Brain pericyte (primary cell): ENCODE measurements around the gene MYPN.
A peak's percentile ranks its signal among the peaks of the same experiment; 100 is the strongest.

Experiments
- DNase-seq: peaks from one replicate; pipeline ENCODE4 v3.0.0-alpha.2; 2012; ENCODE audit warnings: low read depth, low spot score

The MYPN gene

DNA sequence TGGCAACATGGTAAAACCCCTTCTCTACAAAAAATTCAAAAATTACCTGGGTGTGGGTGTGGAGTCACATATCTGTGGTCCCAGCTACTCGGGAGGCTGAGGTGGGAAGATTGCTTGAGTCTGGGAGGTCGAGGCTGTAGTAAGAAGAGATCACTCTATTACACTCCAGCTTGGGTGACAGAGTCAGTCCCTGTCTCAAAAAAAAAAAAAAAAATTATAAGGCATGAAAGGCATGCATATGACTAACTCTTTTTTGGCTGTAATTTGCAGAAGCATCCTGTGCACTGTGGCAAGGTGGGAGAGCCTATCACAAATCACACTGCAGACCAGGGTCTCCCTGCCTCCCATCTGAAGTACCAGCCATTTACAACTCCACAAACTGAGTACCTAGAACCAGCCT, 14.1 kb upstream of the MYPN start:
- no peak for DNase-seq

DNA sequence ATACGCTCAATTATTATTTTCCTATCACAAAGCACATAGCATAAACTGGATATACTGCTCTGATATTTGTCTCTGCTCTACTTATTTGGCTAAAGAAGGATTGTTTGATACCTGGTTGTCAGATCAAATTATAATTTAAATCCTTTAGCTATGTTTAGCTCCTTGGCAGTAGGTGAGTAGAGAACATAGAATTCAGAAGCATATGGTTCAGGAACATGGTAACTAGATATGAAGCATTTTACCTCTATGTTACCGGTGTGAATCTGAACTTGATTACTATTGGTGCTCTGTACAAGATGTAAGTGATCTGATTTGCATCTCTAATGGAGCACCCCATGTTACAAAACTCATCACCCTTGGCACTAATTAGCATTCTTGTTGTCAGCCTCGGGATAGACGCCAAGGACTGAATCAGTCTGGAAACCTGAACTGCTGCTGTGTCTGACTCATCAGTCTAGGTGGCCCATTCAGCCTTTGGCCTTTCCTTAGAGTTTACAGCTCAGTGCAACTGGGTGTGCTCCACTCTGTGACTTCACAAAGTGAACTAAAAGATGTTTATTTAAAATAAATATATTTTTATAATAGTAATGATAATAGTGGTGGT, 12.3 kb upstream of the MYPN start:
- no peak for DNase-seq

DNA sequence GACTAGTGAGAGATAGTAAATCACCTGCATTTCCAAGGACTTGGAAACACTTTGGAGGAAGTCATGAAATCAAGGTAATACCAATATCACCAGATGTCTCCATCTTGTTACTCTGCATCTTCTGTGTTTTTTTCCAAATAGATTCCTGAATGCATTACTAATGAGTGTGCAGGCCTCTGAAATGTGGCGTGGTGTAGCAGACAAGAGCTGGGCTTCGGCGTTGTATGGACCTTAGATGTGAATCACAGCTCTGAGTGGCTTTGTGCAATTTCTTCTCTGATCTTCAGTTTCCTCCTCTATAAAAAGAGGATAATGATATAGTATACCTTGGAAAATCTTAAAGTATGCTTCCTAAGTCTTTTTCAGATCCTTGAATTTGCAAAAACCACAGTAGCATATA, 9.6 kb upstream of the MYPN start:
- DNase-seq = no peak

DNA sequence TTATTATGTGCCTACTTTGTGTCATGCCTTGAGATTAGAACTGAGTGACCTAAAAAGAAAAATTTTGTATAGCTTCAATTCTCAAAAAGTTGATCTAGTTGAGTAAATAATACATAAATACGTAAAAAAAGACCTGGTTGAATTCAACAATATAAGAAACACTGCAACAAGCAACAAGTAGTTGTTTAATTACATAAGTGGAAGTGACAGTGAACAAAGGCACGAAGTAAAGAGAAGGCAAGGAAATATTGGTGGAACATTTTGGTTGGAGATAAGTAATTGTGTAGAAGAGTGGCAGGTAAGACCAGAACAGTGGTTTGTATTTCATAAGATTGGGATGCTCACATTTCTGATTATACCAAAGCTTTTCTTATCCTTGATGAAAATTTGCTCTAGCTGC, 8.2 kb upstream of the MYPN start:
- no peak for DNase-seq

DNA sequence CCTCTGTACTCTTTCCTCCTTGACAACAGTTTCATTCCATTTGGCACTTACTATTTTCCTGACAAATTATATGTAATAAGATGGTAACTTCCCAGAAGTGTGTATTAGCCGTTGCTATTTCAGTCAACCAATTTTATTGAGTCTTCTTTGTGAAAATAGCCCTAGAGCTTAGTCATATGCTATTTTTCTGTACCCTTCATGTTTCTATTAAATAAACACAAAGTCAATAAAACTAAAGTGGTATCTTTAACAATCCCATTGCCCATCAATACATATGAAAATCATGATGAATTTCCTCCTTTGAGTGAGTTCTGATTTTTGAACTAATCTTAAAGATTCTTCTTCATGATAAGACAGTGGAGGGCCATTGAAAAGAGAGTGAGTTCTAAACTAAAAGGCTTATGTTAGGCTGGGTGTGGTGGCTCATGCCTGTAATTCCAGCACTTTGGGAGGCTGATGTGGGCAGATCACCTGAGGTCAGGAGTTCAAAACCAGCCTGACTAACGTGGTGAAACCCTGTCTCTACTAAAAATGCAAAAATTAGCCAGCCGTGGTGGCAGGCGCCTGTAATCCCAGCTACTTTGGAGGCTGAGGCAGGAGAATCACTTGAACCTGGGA, 5.9 kb upstream of the MYPN start:
- no peak for DNase-seq

DNA sequence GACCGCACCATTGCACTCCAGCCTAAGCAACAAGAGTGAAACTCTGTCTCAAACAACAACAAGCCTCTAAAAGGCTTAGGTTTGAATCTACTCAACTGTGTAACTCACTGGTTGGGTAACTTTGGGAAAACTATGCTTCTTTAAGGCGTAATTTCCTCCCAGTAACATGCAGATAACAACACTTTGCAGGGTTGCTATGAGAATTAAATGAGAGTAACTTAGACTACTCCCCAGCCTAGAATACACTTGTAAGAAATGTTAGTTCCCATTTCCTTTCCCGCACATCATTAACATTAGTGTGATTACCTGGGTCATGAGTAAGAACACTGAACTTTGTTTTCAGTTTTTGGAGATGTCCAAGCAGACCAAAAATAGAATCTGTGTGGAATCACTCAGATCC, 5.4 kb upstream of the MYPN start:
- DNase-seq = no peak

DNA sequence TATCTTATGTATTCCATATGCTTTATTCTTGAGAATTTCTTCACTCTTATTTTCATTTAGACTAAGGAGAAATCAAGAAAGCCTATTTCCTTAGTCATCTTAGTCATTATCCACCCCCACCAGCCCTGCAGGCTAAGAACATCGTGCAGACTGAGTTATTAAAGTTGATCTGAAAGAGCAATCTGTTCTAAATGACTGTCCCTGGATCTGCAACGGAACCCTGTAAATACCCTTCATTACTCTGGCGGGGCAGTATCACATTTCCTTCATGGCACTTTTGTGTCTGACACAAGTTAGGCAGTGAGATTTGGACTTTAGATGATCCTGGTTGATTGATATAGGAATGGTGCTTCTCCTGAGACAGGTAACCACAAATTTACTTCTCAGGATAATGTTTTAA, 3.5 kb upstream of the MYPN start:
- no peak for DNase-seq

DNA sequence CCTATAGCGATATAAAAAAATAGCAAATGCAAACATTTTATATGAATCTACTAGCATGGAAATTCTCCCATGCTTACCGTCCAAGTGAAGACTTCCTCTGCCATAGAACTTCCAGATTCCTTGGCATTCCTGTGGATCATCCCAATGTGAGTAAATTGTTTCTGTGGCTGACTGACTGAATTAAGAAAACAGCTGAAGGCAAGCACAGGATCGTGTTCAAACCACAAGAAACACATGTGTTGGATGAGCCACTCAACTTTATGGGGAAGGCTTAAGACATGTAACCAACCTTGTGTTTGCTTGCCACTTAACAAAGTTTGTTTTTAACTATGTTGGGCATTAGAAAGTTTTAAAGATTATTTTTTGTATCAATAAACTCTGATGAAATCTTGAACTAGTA, 2.6 kb upstream of the MYPN start:
- DNase-seq = peak; percentile 39

DNA sequence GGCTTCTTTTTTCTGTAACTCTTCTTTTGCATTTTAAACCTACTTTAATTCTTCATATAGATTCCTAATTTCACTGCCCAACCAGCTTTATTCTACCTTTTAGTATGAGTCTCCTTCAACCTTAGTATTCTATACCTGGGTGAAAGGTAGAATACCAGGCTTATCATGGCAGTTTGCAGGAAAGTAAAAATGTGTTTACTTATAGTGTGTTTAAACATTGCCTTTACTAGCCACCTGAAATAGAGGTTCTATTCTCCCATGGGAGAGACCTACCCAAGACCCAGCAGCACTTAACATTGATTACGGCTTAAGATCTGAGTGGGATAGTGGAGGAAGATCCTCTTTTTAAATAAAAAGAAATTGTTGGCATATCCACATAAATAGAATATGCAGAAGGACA, 1.6 kb upstream of the MYPN start:
- DNase-seq = no peak

DNA sequence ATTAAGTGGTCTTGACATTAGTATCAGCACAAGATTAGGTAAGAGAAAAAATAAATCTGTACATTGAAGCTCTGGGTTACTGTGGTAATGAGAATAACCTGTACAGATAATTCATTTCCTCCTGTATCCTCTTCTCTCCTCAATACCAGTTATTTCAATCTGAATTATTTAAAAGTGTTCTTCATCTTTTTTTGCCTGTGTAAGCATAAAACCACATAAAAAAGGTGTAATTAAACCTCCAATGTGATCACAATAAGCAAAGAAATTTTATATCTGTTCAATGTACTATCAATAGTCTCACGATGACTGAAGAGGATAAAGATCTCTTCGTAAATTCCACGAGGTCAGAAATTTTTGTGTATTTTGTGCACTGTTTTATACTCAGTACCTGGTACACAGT, 1.2 kb upstream of the MYPN start:
- no peak for DNase-seq

DNA sequence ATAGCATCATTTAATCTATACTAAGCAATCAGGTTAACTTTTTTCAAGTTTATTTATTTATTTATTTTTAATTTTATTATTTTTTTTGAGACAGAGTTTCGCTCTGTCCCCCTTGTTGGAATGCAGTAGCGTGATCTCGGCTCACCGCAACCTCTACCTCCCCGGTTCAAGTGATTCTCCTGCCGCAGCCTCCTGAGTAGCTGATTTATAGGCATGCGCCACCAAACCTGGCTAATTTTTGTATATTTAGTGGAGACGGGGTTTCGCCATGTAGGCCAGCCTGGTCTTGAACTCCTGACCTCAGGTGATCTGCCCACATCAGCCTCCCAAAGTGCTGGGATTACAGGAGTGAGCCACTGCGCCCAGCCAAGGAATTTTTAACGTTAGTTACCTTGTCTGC, 635 bp upstream of the MYPN start:
- DNase-seq = no peak

DNA sequence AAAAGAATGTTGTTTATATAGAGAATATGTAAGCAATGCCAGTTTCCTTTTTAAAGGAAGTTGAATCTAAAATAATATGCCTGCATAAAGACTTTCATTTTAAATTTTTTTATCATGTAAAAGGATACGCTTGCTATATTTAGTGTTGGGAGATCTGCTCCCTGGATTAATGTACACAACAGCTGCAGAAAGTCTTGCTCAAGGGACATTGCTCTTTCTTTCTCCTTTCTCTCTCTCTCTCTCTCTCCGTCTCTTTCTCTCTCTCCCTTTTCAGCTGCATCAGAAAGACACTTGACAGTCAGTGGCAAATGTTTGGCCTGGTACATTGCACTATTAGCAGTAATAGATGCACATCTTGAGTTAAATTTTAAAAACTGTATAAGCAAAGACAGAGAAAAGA, 739 bp downstream of the MYPN start:
- no peak for DNase-seq

DNA sequence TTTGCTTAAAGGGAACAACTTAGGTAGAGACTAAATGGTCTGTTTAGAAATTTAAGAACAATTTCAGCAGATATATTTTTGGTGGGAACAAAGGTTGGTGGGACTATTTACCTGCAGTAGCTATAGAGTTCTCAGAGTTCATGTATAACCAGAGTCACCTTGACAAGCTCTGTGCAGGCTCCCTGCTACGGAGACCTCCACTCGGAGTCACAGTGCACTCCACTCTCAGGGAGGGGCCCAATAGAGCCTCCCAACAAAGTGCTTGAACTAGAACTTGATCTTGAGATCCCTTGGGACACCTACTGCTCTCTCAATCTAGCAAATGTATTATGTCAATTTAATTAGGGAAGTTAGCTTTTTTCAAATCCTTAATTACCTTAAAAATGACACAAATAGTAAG, 2.3 kb downstream of the MYPN start:
- DNase-seq = no peak

DNA sequence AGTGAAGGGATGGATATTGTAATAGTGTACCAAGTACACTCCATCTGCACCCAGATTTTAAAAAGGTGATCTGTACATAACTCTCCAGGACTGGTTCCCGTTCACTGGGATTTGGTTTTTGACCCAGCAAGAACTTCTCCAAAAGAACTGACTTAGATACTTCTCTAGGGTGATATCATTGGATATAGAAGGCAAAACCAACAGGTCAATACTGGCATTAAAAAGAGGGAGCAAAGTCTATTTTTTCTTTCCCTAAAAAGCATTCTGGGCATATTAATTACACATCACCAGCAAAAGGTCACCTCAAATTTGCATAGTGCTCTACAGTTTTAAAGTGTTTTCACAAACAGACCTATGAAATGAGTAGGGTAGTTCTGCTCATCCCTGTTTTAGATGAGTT, 3.5 kb downstream of the MYPN start:
- DNase-seq = no peak

DNA sequence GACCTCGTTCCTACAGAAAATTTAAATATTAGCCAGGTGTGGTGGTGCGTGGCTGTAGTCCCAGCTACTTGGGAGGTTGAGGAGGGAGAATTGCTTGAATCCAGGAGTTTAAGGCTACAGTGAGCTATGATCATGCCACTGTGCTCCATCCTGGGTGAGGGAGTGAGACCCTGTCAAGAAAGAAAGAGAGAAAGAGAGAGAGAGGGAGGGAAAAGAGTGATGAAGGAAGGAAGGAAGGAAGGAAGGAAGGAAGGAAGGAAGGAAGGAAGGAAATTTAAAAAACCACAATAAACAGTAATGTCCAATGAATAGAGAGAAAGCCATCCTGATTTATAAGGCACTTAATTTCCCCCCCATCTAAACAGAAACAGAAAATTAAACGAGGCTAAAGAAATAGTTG, 9.4 kb downstream of the MYPN start:
- no peak for DNase-seq

DNA sequence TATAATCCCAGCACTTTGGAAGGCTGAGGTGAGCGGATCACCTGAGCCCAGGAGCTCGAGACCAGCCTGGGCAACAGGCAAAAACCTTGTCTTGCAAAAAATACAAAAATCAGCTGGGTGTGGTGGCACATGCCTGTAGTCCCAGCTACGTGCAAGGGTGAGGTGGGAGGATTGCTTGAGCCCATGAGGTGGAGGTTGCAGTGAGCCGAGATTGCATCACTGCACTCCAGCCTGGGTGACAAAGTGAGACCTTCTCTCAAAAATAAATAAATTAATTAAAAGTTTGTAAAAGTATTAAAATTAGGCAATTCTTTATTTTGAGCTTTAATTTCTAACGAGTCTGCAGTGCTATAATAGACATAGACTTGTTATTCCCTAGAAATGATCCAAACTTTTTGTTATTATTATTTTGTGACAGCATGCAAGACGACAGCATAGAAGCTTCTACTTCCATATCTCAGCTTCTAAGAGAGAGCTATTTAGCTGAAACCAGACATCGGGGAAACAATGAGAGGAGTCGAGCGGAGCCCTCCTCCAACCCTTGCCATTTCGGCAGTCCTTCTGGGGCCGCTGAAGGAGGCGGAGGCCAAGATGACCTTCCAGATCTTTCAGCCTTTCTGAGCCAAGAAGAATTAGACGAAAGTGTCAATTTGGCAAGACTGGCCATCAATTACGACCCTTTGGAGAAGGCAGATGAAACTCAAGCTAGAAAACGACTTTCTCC, 11.9 kb downstream of the MYPN start:
- DNase-seq = no peak

DNA sequence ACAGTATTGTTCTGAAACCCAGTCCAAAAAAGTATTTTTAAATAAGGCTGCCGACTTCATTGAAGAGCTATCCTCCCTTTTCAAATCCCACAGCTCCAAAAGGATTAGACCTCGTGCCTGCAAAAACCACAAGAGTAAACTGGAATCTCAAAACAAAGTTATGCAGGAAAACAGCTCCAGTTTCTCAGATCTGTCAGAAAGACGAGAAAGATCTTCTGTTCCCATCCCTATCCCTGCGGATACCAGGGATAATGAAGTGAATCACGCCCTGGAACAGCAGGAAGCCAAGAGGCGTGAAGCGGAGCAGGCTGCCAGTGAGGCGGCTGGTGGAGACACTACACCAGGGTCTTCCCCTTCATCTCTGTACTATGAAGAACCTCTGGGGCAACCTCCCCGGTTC, 12.6 kb downstream of the MYPN start:
- no peak for DNase-seq

DNA sequence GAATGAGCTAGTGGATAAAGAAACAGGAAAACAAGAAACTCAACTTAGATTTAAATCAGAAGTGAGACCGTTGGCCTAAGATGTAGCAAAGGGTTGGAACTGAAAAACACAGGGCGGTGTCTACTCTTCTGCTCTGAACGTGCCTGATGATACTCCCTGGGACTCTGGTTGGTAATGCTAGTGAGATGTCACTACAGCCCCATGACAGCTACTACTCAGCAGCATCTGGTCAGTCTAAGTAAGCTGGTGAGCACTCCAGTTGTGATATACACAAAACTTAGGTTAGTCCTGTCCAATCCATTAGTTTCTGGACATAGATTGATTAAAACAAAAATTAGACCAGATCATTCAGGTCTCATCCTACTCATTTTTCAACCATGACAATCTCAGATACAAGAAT, 15.4 kb downstream of the MYPN start:
- DNase-seq = no peak

DNA sequence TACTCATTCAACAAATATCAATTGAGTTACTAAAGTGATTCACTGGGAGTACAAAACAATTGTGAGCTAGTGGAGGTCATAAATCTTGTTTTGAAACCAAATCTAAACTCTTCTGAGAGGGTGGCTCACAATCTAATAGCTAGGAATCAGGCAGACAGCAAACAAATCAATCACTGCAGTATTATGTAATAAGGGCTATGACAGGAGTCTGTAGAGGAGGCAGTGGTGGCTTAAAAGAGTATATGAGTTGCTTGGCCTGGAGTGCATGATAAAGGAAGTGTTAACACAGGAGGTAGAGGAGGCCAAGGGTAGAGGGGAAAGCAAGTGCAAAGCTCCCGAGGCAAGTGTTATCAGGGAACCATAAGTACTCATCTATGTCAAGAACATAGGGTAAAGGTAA, 16.5 kb downstream of the MYPN start:
- DNase-seq = no peak

DNA sequence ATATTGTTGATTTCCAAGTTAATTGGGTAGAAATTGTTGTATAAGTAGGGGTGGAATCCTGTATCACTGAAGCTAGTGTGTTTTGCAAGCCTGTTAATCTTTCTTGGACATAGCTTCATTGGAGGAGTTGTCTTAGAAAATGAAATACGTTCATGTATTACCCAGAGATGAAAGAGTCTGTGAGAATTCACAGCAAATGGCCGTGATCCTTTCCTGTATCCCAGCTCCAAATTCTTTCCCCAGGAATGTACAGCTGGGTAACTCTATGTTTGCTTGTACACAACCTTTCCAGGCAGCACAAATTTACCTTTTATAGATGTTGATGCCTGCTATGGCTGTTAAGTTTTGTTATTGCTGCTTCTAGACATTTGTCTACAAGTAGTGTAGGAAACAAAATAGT, 18.7 kb downstream of the MYPN start:
- DNase-seq = no peak

DNA sequence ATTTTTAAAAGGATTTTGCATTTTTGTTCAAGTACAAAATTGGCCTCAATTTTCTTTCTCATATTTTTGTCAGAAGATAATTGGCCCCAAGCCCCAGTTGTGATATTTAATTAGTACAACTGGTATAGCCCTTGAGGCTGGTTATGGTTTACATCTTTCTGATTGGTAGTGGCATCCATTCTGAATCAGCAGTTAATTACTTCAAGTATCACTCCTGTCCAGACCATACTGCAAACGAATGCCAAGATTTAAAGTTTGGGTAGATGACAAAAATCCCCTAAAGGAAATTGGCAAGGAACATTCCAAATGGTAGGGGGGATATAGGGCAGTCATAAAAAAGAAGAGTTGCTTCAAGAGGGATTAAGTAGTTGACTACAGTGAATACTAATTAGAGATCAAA, 23.1 kb downstream of the MYPN start:
- DNase-seq = no peak

DNA sequence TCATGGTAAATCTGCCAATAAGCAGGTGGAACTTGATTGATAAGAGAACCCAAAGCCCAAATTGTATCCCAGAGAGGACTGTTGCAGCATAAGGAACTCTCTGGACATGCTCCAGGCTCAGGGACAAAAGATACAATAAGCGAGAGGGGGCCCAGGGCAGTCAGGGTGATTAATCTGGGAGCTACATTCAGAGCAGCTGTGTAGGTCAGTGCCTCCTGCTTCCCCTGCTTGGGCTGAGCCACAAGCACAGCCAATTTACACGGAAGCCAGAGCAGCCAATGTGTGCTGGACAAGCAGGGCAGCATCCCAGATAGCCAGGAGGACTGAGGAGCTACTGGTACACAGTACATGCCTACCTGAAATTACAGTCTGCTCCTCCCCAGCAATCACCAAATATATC, 24.2 kb downstream of the MYPN start:
- DNase-seq = no peak

DNA sequence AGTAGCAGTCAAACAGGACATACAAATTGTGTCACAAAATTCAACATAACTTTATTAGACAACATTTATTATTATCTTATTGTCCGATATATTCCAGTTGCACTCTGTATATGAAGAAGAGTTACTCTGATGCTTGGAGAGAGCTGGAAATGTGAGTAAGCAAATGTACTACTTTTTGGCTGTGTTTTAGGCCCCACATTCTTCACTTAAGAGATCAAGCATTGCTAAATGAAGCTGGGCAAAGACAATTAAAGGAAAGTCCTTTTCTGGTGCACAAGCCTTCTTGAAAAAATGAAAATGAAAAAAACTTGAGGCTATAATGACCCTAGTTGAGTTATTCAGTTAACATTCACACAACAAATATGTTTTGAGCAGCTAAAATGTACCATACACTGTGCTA, 26.1 kb downstream of the MYPN start:
- DNase-seq = no peak
